GM15510 (cell line): ENCODE results near the gene DAB2IP.

ENCODE experiments used
- POLR2A ChIP-seq: IDR thresholded peaks from 3 replicates; pipeline ENCODE4 v1.6.1; 2011; ENCODE audit warnings: borderline replicate concordance; ENCODE audit not compliant: insufficient read length; ENCODE audit errors: extremely low read depth

Gene DAB2IP

GRCh38 chr9:121651295-121652020 lies at the start of gene DAB2IP:
TSS of gene DAB2IP (plus strand) at chr9:121651634. CDS start at chr9:121651776, 142 bp downstream.
- no peak for TF ChIP-seq POLR2A

GRCh38 chr9:121603028-121603427 lies 48.4 kb upstream of the DAB2IP start:
- no peak for TF ChIP-seq POLR2A

GRCh38 chr9:121604242-121604641 lies 47.2 kb upstream of the DAB2IP start:
- no peak for TF ChIP-seq POLR2A

GRCh38 chr9:121604654-121605053 lies 46.8 kb upstream of the DAB2IP start:
- no peak for TF ChIP-seq POLR2A

GRCh38 chr9:121607434-121608167 lies 43.8 kb upstream of the DAB2IP start:
- no peak for TF ChIP-seq POLR2A

- no peak for TF ChIP-seq POLR2A
Measured at GRCh38 chr9:121608168-121608853, 43.1 kb upstream of the DAB2IP start.

GRCh38 chr9:121609822-121610637 lies 41.4 kb upstream of the DAB2IP start:
- TF ChIP-seq POLR2A = no peak

- TF ChIP-seq POLR2A = no peak
Measured at GRCh38 chr9:121610638-121610953, 40.8 kb upstream of the DAB2IP start.

- no peak for TF ChIP-seq POLR2A
Measured at GRCh38 chr9:121612511-121612998, 38.9 kb upstream of the DAB2IP start.

- no peak for TF ChIP-seq POLR2A
Measured at GRCh38 chr9:121613009-121613752, 38.3 kb upstream of the DAB2IP start.

- no peak for TF ChIP-seq POLR2A
Measured at GRCh38 chr9:121616123-121616755, 35.2 kb upstream of the DAB2IP start.

- TF ChIP-seq POLR2A = no peak
Measured at GRCh38 chr9:121618504-121618903, 32.9 kb upstream of the DAB2IP start.

- TF ChIP-seq POLR2A = no peak
Measured at GRCh38 chr9:121619545-121620324, 31.7 kb upstream of the DAB2IP start.
